SK-N-SH treated with all-trans-retinoic acid at 6 μM for 48 hours (cell line): ENCODE measurements around the gene FAM124B.

Experiments used
- TCF4 ChIP-seq: fragments of 250-450 bp; sonication (Bioruptor Pico); IDR thresholded peaks from 2 replicates; pipeline ENCODE4 v1.8.0; 2021; ENCODE audit warnings: mild to moderate bottlenecking, moderate library complexity, borderline replicate concordance
- ZFP30 ChIP-seq: fragments of 450-650 bp; formaldehyde crosslinking; IDR thresholded peaks from 2 replicates; pipeline ENCODE4 v1.5.0; 2022; ENCODE audit warnings: mild to moderate bottlenecking, moderate library complexity

GRCh38 chr2:224333726-224334482 is 68.0 kb downstream of the FAM124B start:
- TF ChIP-seq TCF4 (CRISPR knock-in tag): no peak
- TF ChIP-seq ZFP30 (CRISPR knock-in tag): no peak
